Ramos (cell line): ENCODE results near the gene PAIP2B.
"Not testable (repeated sequence)": the region's sequence is repeated elsewhere in the genome, so short reads cannot be mapped to it uniquely, and the experiment has no call there.

Experiments
- in situ Hi-C: fragments of 300-500 bp; cut with MboI; formaldehyde crosslinking; loops from one replicate; pipeline ENCODE4 v1.14.3; 2022; ENCODE audit warnings: low sequenced_read_pairs; ENCODE audit not compliant: unreplicated experiment

PAIP2B gene

DNA sequence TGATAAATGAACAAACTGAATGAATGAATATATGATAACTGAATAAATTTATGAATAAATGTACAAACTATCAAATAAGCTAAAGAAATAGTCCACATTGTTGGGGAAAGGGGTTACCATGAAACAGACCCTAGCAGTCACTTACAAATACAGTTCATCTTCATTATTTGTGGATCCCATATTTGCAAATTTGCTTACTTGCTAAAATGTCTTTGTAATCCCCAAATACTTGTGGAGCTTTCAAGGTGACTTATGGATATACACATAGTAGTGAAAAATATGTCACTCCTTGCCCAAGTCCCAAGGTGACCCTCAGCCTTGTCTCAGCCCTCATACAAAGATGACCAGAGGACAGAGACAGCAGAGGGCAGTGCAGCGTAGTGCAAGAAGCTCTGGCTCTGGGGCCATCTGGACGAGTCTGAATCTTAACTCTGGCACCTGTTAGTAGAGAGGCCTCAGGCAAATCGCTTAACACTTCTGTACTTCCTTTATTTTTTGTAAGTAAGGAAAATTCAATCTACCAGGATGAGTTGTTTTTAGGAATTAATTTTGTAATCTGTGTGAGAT lies 3.1 kb downstream of the PAIP2B start:
- in situ Hi-C loops: no loop called here

DNA sequence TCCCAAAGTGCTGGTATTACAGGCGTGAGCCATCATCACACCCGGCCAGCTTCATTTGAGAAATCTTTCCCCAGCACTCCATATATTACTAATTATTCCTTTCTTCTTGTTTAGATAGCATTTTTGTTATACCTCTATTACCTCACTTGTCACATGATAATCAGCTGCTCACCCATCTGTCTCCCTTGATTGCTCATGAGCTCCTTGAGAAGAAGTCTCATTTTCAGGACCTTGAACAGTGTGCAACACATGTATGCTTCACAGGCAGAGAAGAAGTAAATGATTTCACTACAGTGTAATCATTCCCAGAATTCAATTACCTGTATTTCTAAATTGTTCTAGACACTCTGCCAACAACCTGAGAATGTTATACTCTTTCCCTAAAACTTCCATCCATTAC lies 6.2 kb downstream of the PAIP2B start:
- in situ Hi-C loops: no loop called here

DNA sequence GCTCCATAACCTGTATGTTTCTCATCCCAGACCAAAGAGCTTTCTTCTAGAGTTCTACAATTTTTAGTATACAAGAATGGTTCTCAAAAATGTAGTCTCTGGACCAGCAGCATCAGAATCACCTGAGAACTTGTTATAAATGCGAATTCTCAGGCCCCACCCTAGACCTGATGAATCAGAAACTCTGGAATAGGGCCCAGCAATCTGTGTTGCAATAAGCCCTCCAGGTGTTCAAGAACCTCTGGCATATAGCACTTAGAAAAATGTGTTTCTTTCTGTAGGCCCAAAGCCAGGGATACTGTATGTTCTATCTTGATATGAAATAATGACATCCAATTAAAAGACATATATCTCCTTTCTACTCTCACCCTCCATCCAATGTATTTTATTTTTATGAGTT lies 10.4 kb downstream of the PAIP2B start:
- in situ Hi-C loops: no loop called here

DNA sequence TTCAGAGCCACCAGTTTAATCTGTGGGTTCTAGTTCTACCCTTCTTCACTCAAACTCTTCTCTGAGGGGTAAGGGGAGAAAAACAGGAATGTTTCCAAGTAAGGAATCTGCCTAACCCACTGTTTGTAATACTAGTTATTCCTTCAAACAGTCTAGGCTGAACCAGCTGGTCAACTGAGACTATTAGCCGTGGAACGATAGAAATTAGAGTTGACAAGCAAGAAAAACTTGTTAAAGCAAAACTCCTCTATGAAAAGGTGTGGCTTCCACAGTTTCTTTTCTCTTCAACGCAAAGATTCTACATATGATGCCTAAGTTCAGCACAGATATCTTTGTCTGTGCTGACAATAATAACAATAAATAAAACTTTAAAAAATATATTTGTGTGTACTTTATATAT lies 11.5 kb downstream of the PAIP2B start:
- in situ Hi-C loops: no loop called here

DNA sequence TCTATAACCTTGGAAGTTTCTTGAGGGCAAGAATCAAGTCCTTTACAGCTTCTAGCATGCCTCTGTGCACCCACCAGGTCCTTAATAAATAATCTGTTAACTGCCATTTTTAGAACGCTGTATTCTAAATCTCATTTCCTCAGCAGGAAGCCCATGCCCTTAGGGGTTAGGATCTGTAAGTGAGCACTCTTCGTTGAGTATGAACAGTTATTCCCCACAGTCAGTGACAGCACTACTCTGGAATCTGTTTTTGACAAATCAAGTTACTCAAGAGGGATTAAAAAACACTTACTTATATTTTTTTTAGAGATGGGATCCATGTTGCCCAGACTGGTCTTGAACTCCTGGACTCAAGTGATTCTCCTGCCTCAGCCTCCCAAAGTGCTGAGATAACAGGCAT lies 14.6 kb downstream of the PAIP2B start:
- in situ Hi-C loops: no loop called here

- in situ Hi-C loops: no loop called here
These were observed 16.6 kb downstream of the PAIP2B start for GRCh38 chr2:71210292-71210691.

DNA sequence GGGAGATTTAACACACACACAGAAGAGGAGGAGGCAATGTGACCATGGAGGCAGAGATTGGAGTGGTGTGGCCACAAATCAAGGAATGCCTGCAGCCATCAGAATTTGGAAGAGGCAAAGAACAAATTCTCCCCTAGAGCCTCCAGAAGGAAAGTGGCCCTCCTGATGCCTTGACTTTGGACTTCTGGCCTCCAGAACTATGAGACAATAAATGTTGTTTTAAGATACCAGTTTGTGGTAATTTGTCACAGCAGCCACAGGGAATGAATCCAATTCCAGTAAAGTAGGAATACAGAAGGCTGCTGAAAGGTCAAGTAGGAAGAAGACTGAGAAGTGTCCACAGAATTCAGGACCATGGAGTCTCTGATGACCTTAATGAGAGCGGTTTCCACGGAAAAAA lies 18.1 kb downstream of the PAIP2B start:
- in situ Hi-C loops: no loop called here

DNA sequence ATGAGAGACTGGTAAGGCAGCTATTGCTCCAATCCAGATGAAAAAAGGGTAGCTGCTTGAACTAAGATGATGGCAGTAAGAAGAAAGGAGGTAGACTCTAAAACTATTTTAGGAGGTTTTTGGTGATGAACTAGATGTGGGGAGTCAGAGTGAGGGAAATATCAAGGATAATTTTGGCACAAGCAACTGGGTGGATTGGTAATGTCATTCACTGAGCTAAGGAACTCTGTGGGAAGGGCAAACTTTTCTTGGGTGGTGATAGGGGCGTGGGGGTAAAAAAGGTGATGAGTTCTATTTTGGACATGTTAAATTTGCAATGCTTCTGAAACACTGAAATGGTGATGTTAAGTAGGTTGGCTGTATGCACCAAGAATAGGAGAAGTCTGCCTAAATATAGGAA lies 19.3 kb downstream of the PAIP2B start:
- in situ Hi-C loops: no loop called here

- in situ Hi-C loops: no loop called here
These were observed 20.6 kb downstream of the PAIP2B start for GRCh38 chr2:71206271-71206670.

DNA sequence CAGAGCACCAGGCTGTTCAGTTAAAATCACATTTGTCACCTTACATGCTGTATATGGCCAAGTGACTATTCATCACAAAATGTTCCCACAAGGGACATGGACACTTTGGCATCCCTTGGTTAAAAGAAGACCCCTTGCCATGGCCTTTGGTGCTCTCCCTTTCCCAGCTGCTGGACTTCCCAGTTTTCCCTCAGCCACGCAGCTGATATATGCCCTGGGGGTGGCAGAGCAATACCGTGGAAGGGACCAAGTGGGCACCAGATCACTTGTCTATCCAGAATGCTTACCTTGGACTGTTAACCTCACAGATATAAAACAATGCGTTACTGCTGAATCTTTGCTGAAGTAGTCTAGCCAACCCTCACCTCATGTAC lies 35.3 kb downstream of the PAIP2B start:
- in situ Hi-C loops: no loop called here

DNA sequence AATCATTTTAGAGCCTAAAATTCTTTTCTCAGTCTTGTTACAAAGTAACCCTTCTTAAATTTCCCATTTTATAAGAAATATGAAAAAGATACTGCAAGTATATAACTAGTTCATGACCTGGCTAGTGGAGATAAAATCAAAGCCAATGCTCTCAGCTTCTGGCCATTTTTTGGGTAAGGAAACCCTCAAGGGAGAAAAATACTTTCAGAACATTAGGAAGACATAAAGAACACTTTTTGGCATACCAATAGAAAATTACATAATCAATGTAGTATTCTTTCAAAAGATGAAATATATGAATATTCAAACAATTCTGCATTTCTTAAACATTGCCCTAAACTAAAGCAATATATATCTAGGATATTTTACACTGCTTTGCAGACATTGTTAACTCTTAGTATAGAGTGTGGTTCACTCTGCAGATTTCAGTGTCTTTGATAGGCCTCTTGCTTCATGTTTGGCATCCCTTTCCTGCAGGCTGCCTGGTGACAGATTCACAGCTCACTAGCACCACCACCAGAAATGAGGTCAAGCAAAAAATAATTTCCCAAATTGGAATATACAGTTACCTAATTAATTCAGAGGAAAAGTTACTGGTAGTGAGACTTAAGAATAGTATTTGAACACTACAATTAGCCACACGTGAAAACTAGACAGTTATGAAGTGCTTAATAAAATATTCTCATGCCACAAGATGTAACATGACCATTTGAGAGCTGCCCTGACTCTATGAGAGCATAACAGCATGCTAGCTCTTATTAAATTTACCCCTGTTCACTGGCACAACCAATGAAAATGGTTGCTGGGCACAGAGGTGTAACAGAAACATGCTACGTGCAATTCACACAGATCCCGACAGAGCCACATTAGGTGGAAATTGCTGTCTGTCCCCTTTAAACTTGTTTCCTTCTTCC lies 36.0 kb downstream of the PAIP2B start:
- in situ Hi-C loops: no loop called here

DNA sequence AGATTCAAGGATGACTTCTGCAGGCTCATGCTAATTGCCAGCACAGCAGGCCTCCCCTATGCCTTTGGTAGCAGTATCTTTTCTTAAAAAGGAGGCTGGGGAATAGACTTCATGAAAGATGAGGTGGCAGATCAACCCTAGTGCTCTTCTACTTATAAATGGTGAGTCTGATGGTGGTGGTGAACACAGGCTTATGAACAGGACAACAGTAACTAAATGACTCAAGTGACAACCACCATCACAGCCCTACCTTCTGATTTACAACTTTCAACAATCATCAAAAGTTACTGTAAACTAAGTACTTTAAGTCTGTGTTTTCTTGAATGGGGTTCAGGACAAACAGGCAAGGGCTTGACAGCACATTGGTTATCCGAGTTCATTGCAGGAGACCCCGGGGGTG lies 39.3 kb downstream of the PAIP2B start:
- in situ Hi-C loops: no loop called here

GRCh38 chr2:71186973-71187372 lies 39.9 kb downstream of the PAIP2B start:
- in situ Hi-C loops: no loop called here

DNA sequence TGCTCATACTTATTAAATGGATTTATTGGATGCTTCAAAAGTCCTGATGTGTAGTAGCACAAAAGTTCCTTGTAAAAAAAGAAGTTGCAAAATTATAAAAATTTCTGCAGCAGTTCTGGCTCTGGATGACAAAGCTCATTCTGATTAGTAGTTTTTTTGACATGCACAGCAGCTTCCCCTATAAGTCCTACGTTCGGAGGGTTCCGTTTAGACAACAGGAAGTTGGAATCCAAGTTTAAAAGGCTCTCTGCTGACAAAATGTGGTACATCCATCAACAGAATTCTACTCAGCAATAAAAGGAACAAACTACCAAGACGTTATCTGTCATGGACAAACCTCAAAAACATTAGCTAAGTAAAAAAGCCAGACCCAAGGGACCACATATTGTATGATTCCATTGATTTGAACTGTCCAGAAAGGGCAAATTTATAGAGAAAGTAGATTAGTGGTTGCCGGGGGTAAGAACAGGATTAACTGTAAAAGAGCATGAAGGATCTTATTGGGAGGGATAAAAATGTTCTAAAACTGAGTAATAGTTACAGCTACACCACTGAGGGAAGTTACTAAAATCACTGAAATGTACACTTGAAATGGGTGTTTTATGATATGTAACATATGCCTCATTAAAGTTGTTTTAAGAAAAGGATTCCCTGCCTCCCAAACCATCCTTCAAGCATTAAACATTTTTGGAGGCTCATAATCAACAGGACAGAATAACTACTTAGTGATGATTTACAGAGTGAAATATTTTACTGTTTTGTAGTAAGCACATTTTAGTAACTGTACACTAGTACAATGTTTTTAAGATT lies 43.4 kb downstream of the PAIP2B start:
- in situ Hi-C loops: not testable (repeated sequence)

DNA sequence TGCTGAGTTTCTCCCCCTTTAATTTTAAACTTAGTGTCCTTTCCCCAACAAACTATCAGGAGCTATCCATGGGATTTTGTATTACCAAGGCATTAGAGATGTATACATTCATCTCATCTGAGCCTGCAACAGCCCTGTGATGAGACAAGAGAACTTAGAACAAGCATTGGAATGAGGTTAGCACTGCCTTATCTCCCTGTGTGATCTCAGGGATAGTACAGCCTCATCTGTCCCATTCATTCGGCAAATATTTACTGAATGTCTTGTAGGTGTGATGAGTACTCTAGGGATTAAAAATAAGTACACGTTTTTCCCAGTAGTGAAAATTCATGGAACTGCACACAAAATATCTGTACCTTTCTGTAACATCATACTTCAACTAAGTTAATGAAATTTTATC lies 45.6 kb downstream of the PAIP2B start:
- in situ Hi-C loops: no loop called here

DNA sequence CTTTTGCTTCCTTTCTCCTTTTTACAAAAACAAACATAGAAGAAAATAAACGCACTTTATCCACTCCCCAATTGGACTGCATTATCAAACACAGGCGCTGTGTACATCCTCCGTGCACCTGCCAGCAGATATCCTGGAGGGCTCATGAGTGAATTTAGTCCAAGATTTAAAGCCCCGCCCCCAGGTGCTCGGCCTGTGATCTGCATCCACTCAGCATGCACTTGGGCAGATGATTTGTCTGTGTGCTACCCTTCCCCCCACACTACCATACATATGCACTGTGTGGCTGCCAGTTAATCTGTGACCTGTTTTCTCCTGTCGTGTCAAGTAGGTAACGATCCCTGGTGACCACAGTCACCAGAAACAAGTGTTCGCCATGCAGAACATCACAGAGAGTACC lies 48.1 kb downstream of the PAIP2B start:
- in situ Hi-C loops: not testable (repeated sequence)

GRCh38 chr2:71174207-71174606 lies 52.7 kb downstream of the PAIP2B start:
- in situ Hi-C loops: no loop called here

DNA sequence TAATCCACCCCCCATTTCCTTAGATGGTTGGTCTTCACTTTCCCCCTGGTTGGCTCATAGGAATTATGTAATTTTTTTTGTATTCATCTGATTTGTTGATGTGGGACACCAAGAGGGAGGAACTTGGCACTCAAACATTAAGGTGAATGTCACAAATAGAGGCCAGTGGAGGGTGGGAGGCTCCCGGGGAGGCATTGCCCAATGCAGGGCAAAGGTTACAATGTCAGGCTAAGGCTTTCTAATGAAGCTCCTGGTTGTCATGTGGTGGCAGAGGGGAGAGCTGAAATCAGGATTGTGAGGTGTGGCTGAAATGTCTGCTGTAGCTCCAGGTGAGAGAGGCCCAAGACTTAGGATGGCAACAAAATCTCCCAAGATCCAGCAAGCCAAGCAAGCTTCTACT lies 53.8 kb downstream of the PAIP2B start:
- in situ Hi-C loops: no loop called here

DNA sequence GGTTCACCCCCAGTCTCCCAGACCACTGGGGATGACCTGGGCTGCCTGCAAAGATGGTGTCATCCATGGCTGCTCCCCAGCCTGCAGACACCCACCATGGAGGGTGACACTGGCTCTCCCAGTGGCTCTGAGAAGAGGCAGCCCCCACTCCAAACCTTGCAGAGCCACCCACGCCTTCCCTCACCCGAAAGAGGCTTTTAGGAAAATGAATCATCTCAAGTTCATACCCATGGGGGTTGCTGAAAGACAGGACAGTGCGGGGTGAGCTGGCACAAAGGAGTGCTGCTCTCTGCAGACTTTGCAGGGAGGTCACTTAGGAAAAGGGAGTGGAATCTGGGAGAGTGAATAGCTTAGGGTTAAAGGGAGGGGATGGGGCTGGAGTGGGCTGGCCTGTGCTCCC lies 60.1 kb downstream of the PAIP2B start:
- in situ Hi-C loops: no loop called here

DNA sequence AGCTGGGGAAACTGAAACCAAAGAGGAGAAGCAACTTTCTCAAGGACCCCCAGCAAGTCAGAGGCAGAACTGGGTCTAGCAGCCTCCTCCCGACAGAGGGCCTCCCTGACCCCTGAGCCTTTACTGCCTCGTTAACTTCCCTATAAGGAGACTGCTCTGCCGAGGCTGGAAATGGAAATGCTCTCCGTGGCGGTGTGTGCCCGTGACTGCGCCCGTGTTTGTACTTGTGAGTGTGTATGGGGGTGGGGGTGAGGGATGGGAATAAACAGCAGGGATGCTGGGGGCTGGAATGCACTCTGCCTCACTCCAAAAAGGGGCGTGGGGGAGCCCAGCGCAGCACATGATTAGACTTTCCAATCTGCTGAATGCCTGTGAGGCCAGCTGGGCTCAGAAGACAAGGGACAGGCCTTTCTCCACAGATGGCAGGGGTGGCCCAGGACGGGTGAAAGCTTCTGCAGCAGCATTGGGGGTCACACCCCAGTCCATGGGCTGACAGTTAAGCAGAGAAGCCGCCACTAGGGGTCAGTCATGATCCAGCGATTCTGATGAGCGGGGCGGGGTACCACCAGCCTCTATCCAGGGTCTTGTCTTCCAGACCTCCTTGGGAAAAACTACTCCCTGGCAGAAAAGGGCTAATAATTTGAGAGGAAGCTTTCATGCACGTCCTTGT lies 69.6 kb downstream of the PAIP2B start:
- in situ Hi-C loops: loop anchor here (5.0 to 10.0 kb wide), 2 partner anchors 132 to 350 kb away; no protein-coding TSS in a partner anchor
